Transverse colon (tissue), 3 donors: ENCODE results near the gene ZNF581.

Experiments used
- POLR2A ChIP-seq: fragments of 450-650 bp; IDR thresholded peaks from one replicate; pipeline ENCODE4 v1.6.1; 2016; ENCODE audit warnings: antibody characterized with exemption, mild to moderate bottlenecking, moderate library complexity
- TF ChIP-seq, protein P1 (sequence below), 5 experiments: fragments of 200-600 bp in 3 of 5; fragments of 450-650 bp in 2 of 5; sonication (generic) in 3 of 5; IDR thresholded peaks; 1 replicate in 2 of 5; 2 replicates in 3 of 5; pipeline ENCODE4 v1.5.1; 2016 to 2017; ENCODE audit warnings: antibody characterized with exemption in 5 of 5, inconsistent platforms in 3 of 5, mild to moderate bottlenecking in 2 of 5, moderate library complexity in 1 of 5

DNA sequence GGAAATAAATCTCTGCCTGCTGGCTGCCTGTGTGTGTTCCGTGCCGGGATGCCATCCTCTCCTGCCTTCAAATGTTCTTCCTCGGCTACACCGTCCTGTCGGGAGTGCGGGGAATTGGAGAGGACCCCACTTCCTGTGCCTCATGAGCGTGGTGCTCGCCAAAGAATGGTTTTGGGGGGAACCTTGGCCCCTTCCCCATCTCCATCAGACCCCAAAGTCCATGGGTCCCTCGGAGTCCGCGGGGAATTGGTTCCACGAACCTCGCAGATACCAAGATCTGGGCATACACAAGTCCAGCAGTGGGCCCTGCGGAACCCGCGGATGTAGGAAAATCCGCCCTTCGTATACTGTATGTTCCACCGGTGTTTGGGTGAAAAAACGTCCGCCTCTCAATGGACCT lies 40.3 kb upstream of the ZNF581 start:
- TF ChIP-seq POLR2A: no peak
- TF ChIP-seq, protein P1, sequence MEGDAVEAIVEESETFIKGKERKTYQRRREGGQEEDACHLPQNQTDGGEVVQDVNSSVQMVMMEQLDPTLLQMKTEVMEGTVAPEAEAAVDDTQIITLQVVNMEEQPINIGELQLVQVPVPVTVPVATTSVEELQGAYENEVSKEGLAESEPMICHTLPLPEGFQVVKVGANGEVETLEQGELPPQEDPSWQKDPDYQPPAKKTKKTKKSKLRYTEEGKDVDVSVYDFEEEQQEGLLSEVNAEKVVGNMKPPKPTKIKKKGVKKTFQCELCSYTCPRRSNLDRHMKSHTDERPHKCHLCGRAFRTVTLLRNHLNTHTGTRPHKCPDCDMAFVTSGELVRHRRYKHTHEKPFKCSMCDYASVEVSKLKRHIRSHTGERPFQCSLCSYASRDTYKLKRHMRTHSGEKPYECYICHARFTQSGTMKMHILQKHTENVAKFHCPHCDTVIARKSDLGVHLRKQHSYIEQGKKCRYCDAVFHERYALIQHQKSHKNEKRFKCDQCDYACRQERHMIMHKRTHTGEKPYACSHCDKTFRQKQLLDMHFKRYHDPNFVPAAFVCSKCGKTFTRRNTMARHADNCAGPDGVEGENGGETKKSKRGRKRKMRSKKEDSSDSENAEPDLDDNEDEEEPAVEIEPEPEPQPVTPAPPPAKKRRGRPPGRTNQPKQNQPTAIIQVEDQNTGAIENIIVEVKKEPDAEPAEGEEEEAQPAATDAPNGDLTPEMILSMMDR (IDR thresholded peaks at IDR 0.05): no peak
